ENCODE data around the gene SMC1B. TPM values are rescaled to one million over a fixed set of nuclear protein-coding genes. Genes with fewer than 3 reads are reported as not detected.
"Not testable (repeated sequence)": the region's sequence is repeated elsewhere in the genome, so short reads cannot be mapped to it uniquely, and the experiment has no call there.

SMC1B gene
- total and polyA plus RNA-seq, 2 of the 8 experiments (the other 6 are each of a cell fraction or from before 2014, with no cell fraction given): 0.02 TPM; not detected in 1

DNA sequence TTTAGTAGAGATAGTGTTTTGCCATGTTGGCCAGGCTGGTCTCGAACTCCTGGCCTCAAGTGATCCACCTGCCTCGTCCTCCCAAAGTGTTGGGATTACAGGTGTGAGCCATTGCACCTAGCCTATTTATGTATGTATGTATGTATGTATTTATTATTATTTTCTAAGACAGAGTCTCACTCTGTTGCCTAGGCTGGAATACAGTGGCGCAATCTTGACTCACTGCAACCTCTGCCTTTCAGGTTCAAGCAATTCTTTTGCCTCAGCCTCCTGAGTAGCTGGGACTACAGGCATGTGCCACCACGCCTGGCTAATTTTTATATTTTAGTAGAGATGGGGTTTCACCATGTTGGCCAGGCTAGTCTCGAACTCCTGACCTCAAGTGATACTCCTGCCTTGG, 36.0 kb upstream of the SMC1B start:
- WGBS, 2 experiments (ENCODE audit: extremely low coverage in 1 of 2, insufficient coverage in 1 of 2, insufficient read length in 1 of 2, insufficient replicate concordance in 2 of 2, low coverage in 1 of 2, low lambda C conversion rate in 2 of 2, missing lambda C conversion rate in 1 of 2): 92% methylated on average over 5 of the region's 5 CpGs; no CpG with 5 or more reads in 1 of the 2 experiments
- H2AK5ac ChIP-seq (ENCODE audit: low read depth, low read length); H4K8ac ChIP-seq (ENCODE audit: extremely low read depth, insufficient read depth, low read length); H3K79me2 ChIP-seq (ENCODE audit: control insufficient read depth in 1 of 2, insufficient read depth in 2 of 2, low read length in 2 of 2); H2BK5ac ChIP-seq (ENCODE audit: low read depth, low read length); H3K27me3 ChIP-seq (replicated peaks in 1 of 4; ENCODE audit: control insufficient read depth in 3 of 4, extremely low read depth in 1 of 4, insufficient read depth in 3 of 4, low read length in 3 of 4); H3K4me3 ChIP-seq (ENCODE audit: extremely low read depth in 1 of 4, insufficient read depth in 2 of 4, low read depth in 3 of 4, low read length in 4 of 4); H3K23ac ChIP-seq (ENCODE audit: insufficient read length); H3K4me1 ChIP-seq (replicated peaks in 1 of 4; ENCODE audit: control insufficient read depth in 3 of 4, insufficient read depth in 4 of 4, low read length in 3 of 4); FAIRE-seq; H2AFZ ChIP-seq (ENCODE audit: low read length); H3K9ac ChIP-seq (replicated peaks in 1 of 4; ENCODE audit: extremely low read depth in 1 of 4, low read depth in 3 of 4, low read length in 3 of 4); H3K27ac ChIP-seq (ENCODE audit: low read depth, low read length); POLR2A ChIA-PET (ENCODE audit: partially characterized antibody); H3K23me2 ChIP-seq (ENCODE audit: low read depth, low read length); H2BK120ac ChIP-seq (replicated peaks; ENCODE audit: low read depth, low read length); H3K36me3 ChIP-seq (ENCODE audit: control insufficient read depth in 2 of 4, insufficient read depth in 4 of 4, low read length in 3 of 4); H3K14ac ChIP-seq (ENCODE audit: insufficient read length); H2BK20ac ChIP-seq (ENCODE audit: low read length); H3K18ac ChIP-seq (ENCODE audit: extremely low read depth, low read length); H3K4me2 ChIP-seq (ENCODE audit: insufficient read depth in 1 of 2, low read depth in 2 of 2, low read length in 2 of 2); CTCF ChIA-PET (ENCODE audit: partially characterized antibody); H3K4ac ChIP-seq (replicated peaks; ENCODE audit: insufficient read length, low read depth, low read length); H3K56ac ChIP-seq (replicated peaks; ENCODE audit: insufficient read length, low read depth, low read length); H3K79me1 ChIP-seq (ENCODE audit: low read depth, low read length); H4K5ac ChIP-seq (ENCODE audit: insufficient read length, low read depth, low read length); H4K91ac ChIP-seq (replicated peaks; ENCODE audit: insufficient read length, low read length); H4K20me1 ChIP-seq (replicated peaks in 1 of 2; ENCODE audit: control insufficient read depth in 1 of 2, insufficient read depth in 2 of 2, low read length in 2 of 2); H2BK12ac ChIP-seq (ENCODE audit: low read depth, low read length); H2BK15ac ChIP-seq (ENCODE audit: low read length); DNase-seq (ENCODE audit: low read depth in 1 of 2, low spot score in 2 of 2); H3K9me3 ChIP-seq (ENCODE audit: insufficient read depth in 2 of 2, low read depth in 1 of 2, low read length in 1 of 2): not testable (repeated sequence)
